Measurements from ENCODE around the gene SPRY1.

Gene SPRY1

DNA sequence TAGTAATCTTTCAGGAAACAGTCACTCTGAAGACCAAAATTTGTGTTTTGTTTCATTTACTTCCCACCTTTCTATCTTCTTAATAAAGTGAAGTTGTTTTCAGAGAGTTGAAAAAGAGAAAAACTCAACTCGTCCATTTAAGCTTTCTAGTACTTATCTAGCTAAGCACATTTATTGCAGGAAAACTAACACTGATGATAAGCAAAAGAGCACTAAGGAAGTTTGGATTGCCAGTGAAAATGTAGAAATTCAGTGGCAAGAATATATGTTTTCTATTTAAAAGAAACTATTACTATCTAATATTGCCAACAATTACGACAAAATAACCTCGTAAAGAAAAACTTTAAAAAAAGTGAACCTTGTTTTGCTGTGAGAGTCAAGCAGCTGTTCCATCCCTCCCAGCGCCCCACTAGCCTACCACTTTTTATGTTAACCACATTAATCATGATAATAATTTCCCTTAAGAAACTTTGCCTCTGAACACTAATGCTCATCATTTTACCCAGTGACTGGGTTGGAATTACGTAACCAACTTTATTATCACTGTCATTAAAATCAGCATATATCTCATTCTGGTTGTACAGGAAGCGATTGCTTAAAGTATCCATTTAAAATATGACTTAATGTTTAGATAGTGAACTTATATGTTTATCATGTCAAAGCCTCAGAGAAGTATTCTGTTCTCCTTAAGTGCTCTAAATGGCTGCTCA is 24.8 kb downstream of the SPRY1 start:
- TF ChIP-seq, protein P1, sequence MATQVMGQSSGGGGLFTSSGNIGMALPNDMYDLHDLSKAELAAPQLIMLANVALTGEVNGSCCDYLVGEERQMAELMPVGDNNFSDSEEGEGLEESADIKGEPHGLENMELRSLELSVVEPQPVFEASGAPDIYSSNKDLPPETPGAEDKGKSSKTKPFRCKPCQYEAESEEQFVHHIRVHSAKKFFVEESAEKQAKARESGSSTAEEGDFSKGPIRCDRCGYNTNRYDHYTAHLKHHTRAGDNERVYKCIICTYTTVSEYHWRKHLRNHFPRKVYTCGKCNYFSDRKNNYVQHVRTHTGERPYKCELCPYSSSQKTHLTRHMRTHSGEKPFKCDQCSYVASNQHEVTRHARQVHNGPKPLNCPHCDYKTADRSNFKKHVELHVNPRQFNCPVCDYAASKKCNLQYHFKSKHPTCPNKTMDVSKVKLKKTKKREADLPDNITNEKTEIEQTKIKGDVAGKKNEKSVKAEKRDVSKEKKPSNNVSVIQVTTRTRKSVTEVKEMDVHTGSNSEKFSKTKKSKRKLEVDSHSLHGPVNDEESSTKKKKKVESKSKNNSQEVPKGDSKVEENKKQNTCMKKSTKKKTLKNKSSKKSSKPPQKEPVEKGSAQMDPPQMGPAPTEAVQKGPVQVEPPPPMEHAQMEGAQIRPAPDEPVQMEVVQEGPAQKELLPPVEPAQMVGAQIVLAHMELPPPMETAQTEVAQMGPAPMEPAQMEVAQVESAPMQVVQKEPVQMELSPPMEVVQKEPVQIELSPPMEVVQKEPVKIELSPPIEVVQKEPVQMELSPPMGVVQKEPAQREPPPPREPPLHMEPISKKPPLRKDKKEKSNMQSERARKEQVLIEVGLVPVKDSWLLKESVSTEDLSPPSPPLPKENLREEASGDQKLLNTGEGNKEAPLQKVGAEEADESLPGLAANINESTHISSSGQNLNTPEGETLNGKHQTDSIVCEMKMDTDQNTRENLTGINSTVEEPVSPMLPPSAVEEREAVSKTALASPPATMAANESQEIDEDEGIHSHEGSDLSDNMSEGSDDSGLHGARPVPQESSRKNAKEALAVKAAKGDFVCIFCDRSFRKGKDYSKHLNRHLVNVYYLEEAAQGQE (IDR thresholded peaks at IDR 0.05; ENCODE audit: low read depth): no peak

GRCh38 chr4:123421937-123422781 is 25.6 kb downstream of the SPRY1 start:
- no peak for TF ChIP-seq NFIC (IDR thresholded peaks at IDR 0.05)
- no peak for TF ChIP-seq CREB1 (IDR thresholded peaks at IDR 0.05; ENCODE audit: low read depth)
- no peak for TF ChIP-seq MAX (IDR thresholded peaks at IDR 0.05)
- TF ChIP-seq YY1 (IDR thresholded peaks at IDR 0.05; ENCODE audit: low read depth): no peak
- no peak for TF ChIP-seq TAF1 (IDR thresholded peaks at IDR 0.05; ENCODE audit: low read depth)
- TF ChIP-seq FOXM1 (IDR thresholded peaks at IDR 0.05; ENCODE audit: borderline replicate concordance, low read depth): no peak
- TF ChIP-seq, protein P1 (IDR thresholded peaks at IDR 0.05; ENCODE audit: low read depth): no peak
- no peak for TF ChIP-seq TEAD4 (IDR thresholded peaks at IDR 0.05)
- no peak for TF ChIP-seq EP300 (IDR thresholded peaks at IDR 0.05; ENCODE audit: borderline replicate concordance)
- TF ChIP-seq RAD21 (IDR thresholded peaks at IDR 0.05; ENCODE audit: low read depth): no peak
- TF ChIP-seq TCF12 (IDR thresholded peaks at IDR 0.05; ENCODE audit: low read depth): no peak
- no peak for TF ChIP-seq EGR1 (IDR thresholded peaks at IDR 0.05)
- TF ChIP-seq, protein P2, sequence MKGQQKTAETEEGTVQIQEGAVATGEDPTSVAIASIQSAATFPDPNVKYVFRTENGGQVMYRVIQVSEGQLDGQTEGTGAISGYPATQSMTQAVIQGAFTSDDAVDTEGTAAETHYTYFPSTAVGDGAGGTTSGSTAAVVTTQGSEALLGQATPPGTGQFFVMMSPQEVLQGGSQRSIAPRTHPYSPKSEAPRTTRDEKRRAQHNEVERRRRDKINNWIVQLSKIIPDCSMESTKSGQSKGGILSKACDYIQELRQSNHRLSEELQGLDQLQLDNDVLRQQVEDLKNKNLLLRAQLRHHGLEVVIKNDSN (IDR thresholded peaks at IDR 0.05): no peak
- no peak for TF ChIP-seq CEBPB (IDR thresholded peaks at IDR 0.05)
- no peak for TF ChIP-seq ZBTB7A (IDR thresholded peaks at IDR 0.05; ENCODE audit: low read depth)

- TF ChIP-seq EP300 (IDR thresholded peaks at IDR 0.05; ENCODE audit: borderline replicate concordance) (no peak), YY1 (IDR thresholded peaks at IDR 0.05; ENCODE audit: low read depth) (no peak), TAF1 (IDR thresholded peaks at IDR 0.05; ENCODE audit: low read depth) (no peak), CEBPB (IDR thresholded peaks at IDR 0.05) (no peak), MAX (IDR thresholded peaks at IDR 0.05) (no peak), TCF12 (IDR thresholded peaks at IDR 0.05; ENCODE audit: low read depth) (no peak), FOXM1 (IDR thresholded peaks at IDR 0.05; ENCODE audit: borderline replicate concordance, low read depth) (no peak), TEAD4 (IDR thresholded peaks at IDR 0.05) (no peak)
- TF ChIP-seq, protein P2 (IDR thresholded peaks at IDR 0.05): no peak
- TF ChIP-seq, protein P1 (IDR thresholded peaks at IDR 0.05; ENCODE audit: low read depth): no peak
Observed at GRCh38 chr4:123423819-123424218, 27.2 kb downstream of the SPRY1 start.

DNA sequence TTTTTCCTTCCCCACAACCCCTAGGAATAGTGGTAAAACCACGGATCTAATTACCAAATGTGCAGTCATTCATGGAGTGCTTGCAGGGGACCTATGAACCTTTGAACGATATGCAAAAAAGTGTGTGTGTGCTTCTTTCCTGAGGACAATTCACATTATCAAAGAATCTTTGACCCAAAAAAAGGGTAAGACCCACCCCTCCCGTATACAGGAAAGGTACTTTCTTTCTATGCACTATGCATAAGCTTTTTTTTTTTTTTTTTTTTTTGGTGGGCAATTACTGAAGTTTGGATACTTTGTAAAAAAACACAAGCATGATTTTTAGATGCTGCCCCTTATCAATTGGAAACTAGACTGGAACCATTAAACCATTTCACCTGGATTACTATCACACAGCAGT is 31.4 kb downstream of the SPRY1 start:
- TF ChIP-seq FOXM1 (IDR thresholded peaks at IDR 0.05; ENCODE audit: borderline replicate concordance, low read depth) (no peak), EGR1 (IDR thresholded peaks at IDR 0.05) (no peak), RAD21 (IDR thresholded peaks at IDR 0.05; ENCODE audit: low read depth) (no peak), ZBTB7A (IDR thresholded peaks at IDR 0.05; ENCODE audit: low read depth) (no peak), EP300 (IDR thresholded peaks at IDR 0.05; ENCODE audit: borderline replicate concordance) (no peak), CEBPB (IDR thresholded peaks at IDR 0.05) (no peak), MAX (IDR thresholded peaks at IDR 0.05) (no peak), YY1 (IDR thresholded peaks at IDR 0.05; ENCODE audit: low read depth) (no peak), TAF1 (IDR thresholded peaks at IDR 0.05; ENCODE audit: low read depth) (no peak), CREB1 (IDR thresholded peaks at IDR 0.05; ENCODE audit: low read depth) (no peak), TCF12 (IDR thresholded peaks at IDR 0.05; ENCODE audit: low read depth) (no peak)
- TF ChIP-seq, protein P1 (IDR thresholded peaks at IDR 0.05; ENCODE audit: low read depth): no peak
- TF ChIP-seq, protein P2 (IDR thresholded peaks at IDR 0.05): no peak

Measured in Ishikawa (cell line).